ENCODE measurements around the gene DPP4. TPM values are rescaled to one million over a fixed set of nuclear protein-coding genes. Genes with fewer than 3 reads are reported as not detected.
A peak's percentile ranks its signal among the peaks of the same experiment; 100 is the strongest.

DPP4 gene
- total and polyA plus RNA-seq, 2 donors from 2014 or later = 29.4 to 74.8 TPM

- DNase-seq = peak; percentile 41 to 75 (median 63)
- no peak for TF ChIP-seq CTCF (IDR thresholded peaks at IDR 0.05; ENCODE audit: borderline replicate concordance, extremely low read depth, insufficient read depth)
- FAIRE-seq = no peak
Measured at GRCh38 chr2:162029287-162029901, 44.6 kb downstream of the DPP4 start.

GRCh38 chr2:162028511-162028910 is 45.5 kb downstream of the DPP4 start:
- intact Hi-C loops (cut with DNase I) = no loop called here

More at GRCh38 chr2:162029287-162029901, 44.6 kb downstream of the DPP4 start:
- no peaks in the 10 kb centered on the region for H3K36me3 ChIP-seq (ENCODE audit: control insufficient read depth in 2 of 3, insufficient read depth in 3 of 3, low read length in 3 of 3)
- no peak overlapping the region for H3K4me3 ChIP-seq (ENCODE audit: low read length in 3 of 3)
- intact Hi-C loops (cut with DNase I) = no loop called here
- H3K9ac ChIP-seq (ENCODE audit: low read length in 3 of 3) = no peak overlapping the region
- H3K27me3 ChIP-seq (ENCODE audit: control insufficient read depth, insufficient read depth, low read length) = no peaks in the 10 kb centered on the region
- no peak overlapping the region for H3K27ac ChIP-seq (ENCODE audit: low read depth in 2 of 2, low read length in 2 of 2)
- peaks cover 0 to 7% (median 0%) of the 10 kb centered on the region in 3 donors for H3K4me1 ChIP-seq (ENCODE audit: control insufficient read depth in 2 of 3, insufficient read depth in 2 of 3, low read depth in 1 of 3, low read length in 3 of 3)
- H3K9me3 ChIP-seq (ENCODE audit: control insufficient read depth in 2 of 3, insufficient read depth in 1 of 3, low read length in 3 of 3) = no peaks in the 10 kb centered on the region

DNA sequence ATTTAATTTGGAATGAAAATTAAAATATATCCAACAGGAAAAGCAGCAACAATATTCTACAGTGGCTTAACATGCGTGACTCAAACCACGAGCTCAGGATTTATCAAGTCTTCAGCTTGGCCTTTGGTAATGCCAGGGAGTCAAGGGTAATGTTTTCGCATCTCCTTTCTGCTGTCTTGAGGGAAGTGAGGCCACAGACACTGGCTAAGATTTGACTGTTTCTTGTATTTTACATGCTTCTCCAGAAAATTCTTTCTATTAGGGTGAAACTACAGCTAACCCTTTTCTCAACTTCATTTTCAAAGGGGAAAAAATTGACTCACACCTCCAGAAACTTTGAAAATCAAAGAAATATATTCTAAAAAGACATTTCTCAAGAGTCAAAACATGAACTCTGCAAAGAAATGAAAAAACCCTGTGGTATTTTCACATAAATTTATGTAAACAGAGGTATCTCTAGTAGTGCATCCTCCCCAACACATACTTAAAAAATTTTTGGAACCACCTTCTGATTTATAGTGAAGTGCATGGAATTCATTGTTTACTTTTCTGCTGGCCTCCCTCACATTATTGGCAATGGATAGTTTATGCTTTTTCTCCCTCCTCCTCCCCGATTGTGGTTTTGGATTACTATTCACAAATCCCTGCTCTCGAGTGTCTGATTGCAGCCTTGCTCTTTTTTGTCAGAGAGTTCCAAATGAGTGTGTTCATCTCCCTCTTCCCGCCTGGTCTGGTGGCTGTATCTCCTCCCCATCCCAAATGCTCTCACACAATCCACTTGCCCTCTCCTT is 48.7 kb downstream of the DPP4 start:
- Histone ChIP-seq H3K27ac (ENCODE audit: low read depth in 2 of 2, low read length in 2 of 2) (no peak overlapping the region), H3K4me3 (ENCODE audit: low read length in 3 of 3) (no peak overlapping the region), H3K9me3 (ENCODE audit: control insufficient read depth in 2 of 3, insufficient read depth in 1 of 3, low read length in 3 of 3) (no peaks in the 10 kb centered on the region), H3K27me3 (ENCODE audit: control insufficient read depth, insufficient read depth, low read length) (no peaks in the 10 kb centered on the region), H3K9ac (ENCODE audit: low read length in 3 of 3) (no peak overlapping the region), H3K36me3 (ENCODE audit: control insufficient read depth in 2 of 3, insufficient read depth in 3 of 3, low read length in 3 of 3) (no peaks in the 10 kb centered on the region), H3K4me1 (ENCODE audit: control insufficient read depth in 2 of 3, insufficient read depth in 2 of 3, low read depth in 1 of 3, low read length in 3 of 3) (peaks cover 0 to 24% (median 13%) of the 10 kb centered on the region in 3 donors)
- FAIRE-seq (no peak), DNase-seq (peak in 1 of 5 donors; percentile 20)
- no peak for TF ChIP-seq CTCF (IDR thresholded peaks at IDR 0.05; ENCODE audit: borderline replicate concordance, extremely low read depth, insufficient read depth)
- intact Hi-C loops (cut with DNase I) = no loop called here

More at GRCh38 chr2:162028511-162028910, 45.5 kb downstream of the DPP4 start:
- H3K9me3 ChIP-seq (ENCODE audit: control insufficient read depth in 2 of 3, insufficient read depth in 1 of 3, low read length in 3 of 3) = no peaks in the 10 kb centered on the region
- H3K27ac ChIP-seq (ENCODE audit: low read depth in 2 of 2, low read length in 2 of 2) = no peak overlapping the region
- H3K4me3 ChIP-seq (ENCODE audit: low read length in 3 of 3) = no peak overlapping the region
- TF ChIP-seq CTCF (IDR thresholded peaks at IDR 0.05; ENCODE audit: borderline replicate concordance, extremely low read depth, insufficient read depth) = no peak
- DNase-seq = no peak
- H3K36me3 ChIP-seq (ENCODE audit: control insufficient read depth in 2 of 3, insufficient read depth in 3 of 3, low read length in 3 of 3) = no peaks in the 10 kb centered on the region
- H3K9ac ChIP-seq (ENCODE audit: low read length in 3 of 3) = no peak overlapping the region
- peaks cover 0 to 14% (median 6%) of the 10 kb centered on the region in 3 donors for H3K4me1 ChIP-seq (ENCODE audit: control insufficient read depth in 2 of 3, insufficient read depth in 2 of 3, low read depth in 1 of 3, low read length in 3 of 3)
- H3K27me3 ChIP-seq (ENCODE audit: control insufficient read depth, insufficient read depth, low read length) = no peaks in the 10 kb centered on the region
- no peak for FAIRE-seq
